ENCODE measurements around the gene NEURL2. TPM values are rescaled to one million over a fixed set of nuclear protein-coding genes. Genes with fewer than 3 reads are reported as not detected.

Gene NEURL2
- total RNA-seq, 1 experiment from 2014 or later, result 3.3 TPM

- Histone ChIP-seq H3K36me3 (ENCODE audit: insufficient read depth, low read length, poor library complexity, severe bottlenecking) (peaks cover 9% of the 10 kb centered on the region), H3K4me3 (ENCODE audit: low read depth, low read length, poor library complexity, severe bottlenecking) (peak within 1 kb of the TSS; percentile 63), H3K4me1 (ENCODE audit: insufficient read depth, low read length, poor library complexity, severe bottlenecking) (peaks cover 17% of the 10 kb centered on the region), H3K27ac (ENCODE audit: low read depth, low read length, poor library complexity, severe bottlenecking) (peak within 1 kb of the TSS; percentile 81), H3K27me3 (replicated peaks; ENCODE audit: insufficient read depth, low read depth, low read length, poor library complexity) (no peaks in the 10 kb centered on the region), H3K9me3 (ENCODE audit: low read depth, low read length, poor library complexity, severe bottlenecking) (no peaks in the 10 kb centered on the region)
- ChIA-PET CTCF (interaction anchor here (0.5 kb wide), 1 partner anchor 90 kb away, joined by 3 read pairs; no protein-coding TSS in a partner anchor), POLR2A (ENCODE audit: low non-redundant PET) (interaction anchor here (0.6 kb wide), 1 partner anchor 20 kb away, joined by 5 read pairs; no protein-coding TSS in a partner anchor)
- TF ChIP-seq CTCF (conservative IDR thresholded peaks at IDR 0.05; ENCODE audit: low read depth, low read length), result no peak
- no peak for TF ChIP-seq EZH2 (IDR thresholded peaks at IDR 0.05; ENCODE audit: borderline replicate concordance, low read depth, low read length, poor library complexity, severe bottlenecking)
- intact Hi-C loops (cut with micrococcal nuclease; ENCODE audit: unreplicated experiment), result no loop called here
- peak; percentile 77 for DNase-seq (ENCODE audit: low spot score)
- BruUV-seq (replicated peaks), result TSS peak; percentile 94
These were observed 20.7 kb upstream of the NEURL2 start, which contains the start of gene PLTP for GRCh38 chr20:45911486-45912343. Gene PLTP, minus strand, starts transcription at chr20:45912155. Its CDS starts 703 bp downstream, at chr20:45911452.

- intact Hi-C loops (cut with micrococcal nuclease; ENCODE audit: unreplicated experiment), result loop anchor here (1.0 kb wide), 1 partner anchor 22 kb away; no protein-coding TSS in a partner anchor
- peaks cover 14% of the 10 kb centered on the region for H3K36me3 ChIP-seq (ENCODE audit: insufficient read depth, low read length, poor library complexity, severe bottlenecking)
- no TSS peak for BruUV-seq (replicated peaks)
- H3K27ac ChIP-seq (ENCODE audit: low read depth, low read length, poor library complexity, severe bottlenecking), result peak overlapping the region; percentile 81
- H3K4me1 ChIP-seq (ENCODE audit: insufficient read depth, low read length, poor library complexity, severe bottlenecking), result peaks cover 17% of the 10 kb centered on the region
- ChIA-PET CTCF (no interaction called here), POLR2A (ENCODE audit: low non-redundant PET) (interaction anchor here (0.6 kb wide), 1 partner anchor 19 kb away, joined by 5 read pairs; no protein-coding TSS in a partner anchor)
- peak overlapping the region; percentile 63 for H3K4me3 ChIP-seq (ENCODE audit: low read depth, low read length, poor library complexity, severe bottlenecking)
- TF ChIP-seq CTCF (conservative IDR thresholded peaks at IDR 0.05; ENCODE audit: low read depth, low read length), result no peak
- no peak for TF ChIP-seq EZH2 (IDR thresholded peaks at IDR 0.05; ENCODE audit: borderline replicate concordance, low read depth, low read length, poor library complexity, severe bottlenecking)
- H3K27me3 ChIP-seq (replicated peaks; ENCODE audit: insufficient read depth, low read depth, low read length, poor library complexity), result no peaks in the 10 kb centered on the region
- DNase-seq (ENCODE audit: low spot score), result peak; percentile 100
- no peaks in the 10 kb centered on the region for H3K9me3 ChIP-seq (ENCODE audit: low read depth, low read length, poor library complexity, severe bottlenecking)
These were observed 19.9 kb upstream of the NEURL2 start for GRCh38 chr20:45910670-45911485.

Data from A673 (cell line).